Adipocyte (in vitro differentiated cells): ENCODE results near the gene CTU2.
A peak's percentile ranks its signal among the peaks of the same experiment; 100 is the strongest.

ENCODE experiments used
- DNase-seq: peaks from one replicate; pipeline ENCODE4 v3.0.0-alpha.2; 2015; ENCODE audit warnings: low read depth
- H3K27me3 ChIP-seq: replicated peaks from 2 replicates; pipeline ENCODE4 v1.7.0; 2013; ENCODE audit warnings: mild to moderate bottlenecking, low read length, moderate library complexity; ENCODE audit not compliant: control insufficient read depth, insufficient read depth
- H3K36me3 ChIP-seq: 2 replicates; pipeline ENCODE4 v1.7.0; 2013; ENCODE audit warnings: low read length, mild to moderate bottlenecking, moderate library complexity; ENCODE audit not compliant: control insufficient read depth, insufficient read depth, severe bottlenecking
- H3K4me1 ChIP-seq: 2 replicates; pipeline ENCODE4 v1.7.0; 2013; ENCODE audit warnings: mild to moderate bottlenecking, low read length, moderate library complexity; ENCODE audit not compliant: control insufficient read depth, insufficient read depth
- H3K4me3 ChIP-seq: 2 replicates; pipeline ENCODE4 v1.7.0; 2013; ENCODE audit warnings: mild to moderate bottlenecking, low read length, moderate library complexity
- H3K9ac ChIP-seq: 2 replicates; pipeline ENCODE4 v1.7.0; 2013; ENCODE audit warnings: mild to moderate bottlenecking, low read length, moderate library complexity
- H3K9me3 ChIP-seq: 2 replicates; pipeline ENCODE4 v1.7.0; 2013; ENCODE audit warnings: mild to moderate bottlenecking, low read length, moderate library complexity; ENCODE audit not compliant: control insufficient read depth

The CTU2 gene

GRCh38 chr16:88699180-88699579 lies 7.1 kb upstream of the CTU2 start:
- no peak overlapping the region for H3K9ac ChIP-seq
- H3K36me3 ChIP-seq: peaks cover 29% of the 10 kb centered on the region
- no peaks in the 10 kb centered on the region for H3K4me1 ChIP-seq
- no peak for DNase-seq
- no peak overlapping the region for H3K4me3 ChIP-seq
- H3K27me3 ChIP-seq: no peaks in the 10 kb centered on the region
- no peaks in the 10 kb centered on the region for H3K9me3 ChIP-seq

GRCh38 chr16:88700322-88700635 lies 6.0 kb upstream of the CTU2 start:
- H3K4me1 ChIP-seq: peaks cover 8% of the 10 kb centered on the region
- H3K36me3 ChIP-seq: peaks cover 29% of the 10 kb centered on the region
- no peak overlapping the region for H3K9ac ChIP-seq
- no peak for DNase-seq
- H3K27me3 ChIP-seq: no peaks in the 10 kb centered on the region
- no peak overlapping the region for H3K4me3 ChIP-seq
- no peaks in the 10 kb centered on the region for H3K9me3 ChIP-seq

GRCh38 chr16:88700636-88701482 lies 5.4 kb upstream of the CTU2 start:
- Histone ChIP-seq H3K27me3 (no peaks in the 10 kb centered on the region), H3K9me3 (no peaks in the 10 kb centered on the region), H3K4me1 (peaks cover 11% of the 10 kb centered on the region), H3K36me3 (peaks cover 29% of the 10 kb centered on the region), H3K4me3 (no peak overlapping the region), H3K9ac (no peak overlapping the region)
- DNase-seq: peak; percentile 66

- Histone ChIP-seq H3K9ac (no peak overlapping the region), H3K9me3 (no peaks in the 10 kb centered on the region), H3K27me3 (no peaks in the 10 kb centered on the region), H3K4me3 (no peak overlapping the region), H3K4me1 (peaks cover 11% of the 10 kb centered on the region), H3K36me3 (peaks cover 29% of the 10 kb centered on the region)
- DNase-seq: no peak
These were observed 4.5 kb upstream of the CTU2 start for GRCh38 chr16:88701581-88702370.

- Histone ChIP-seq H3K4me3 (no peak overlapping the region), H3K27me3 (no peaks in the 10 kb centered on the region), H3K36me3 (peaks cover 28% of the 10 kb centered on the region), H3K9ac (no peak overlapping the region), H3K4me1 (peaks cover 19% of the 10 kb centered on the region), H3K9me3 (no peaks in the 10 kb centered on the region)
- no peak for DNase-seq
These were observed 3.7 kb upstream of the CTU2 start for GRCh38 chr16:88702371-88703210.

- no peak for DNase-seq
- no peaks in the 10 kb centered on the region for H3K9me3 ChIP-seq
- no peak overlapping the region for H3K4me3 ChIP-seq
- H3K36me3 ChIP-seq: peaks cover 18% of the 10 kb centered on the region
- no peak overlapping the region for H3K9ac ChIP-seq
- peaks cover 21% of the 10 kb centered on the region for H3K4me1 ChIP-seq
- no peaks in the 10 kb centered on the region for H3K27me3 ChIP-seq
These were observed 2.6 kb upstream of the CTU2 start for GRCh38 chr16:88703486-88704309.

- Histone ChIP-seq H3K4me1 (peaks cover 21% of the 10 kb centered on the region), H3K27me3 (no peaks in the 10 kb centered on the region), H3K9ac (peak overlapping the region; percentile 93), H3K4me3 (peak overlapping the region; percentile 94), H3K36me3 (peaks cover 9% of the 10 kb centered on the region), H3K9me3 (no peaks in the 10 kb centered on the region)
- DNase-seq: peak; percentile 38
These were observed 1.1 kb upstream of the CTU2 start for GRCh38 chr16:88705076-88705684.

GRCh38 chr16:88705801-88706228 lies 488 bp upstream of the CTU2 start:
- H3K4me1 ChIP-seq: peaks cover 21% of the 10 kb centered on the region
- peak overlapping the region; percentile 94 for H3K4me3 ChIP-seq
- H3K27me3 ChIP-seq: no peaks in the 10 kb centered on the region
- DNase-seq: peak; percentile 53
- H3K9me3 ChIP-seq: no peaks in the 10 kb centered on the region
- peak overlapping the region; percentile 93 for H3K9ac ChIP-seq
- H3K36me3 ChIP-seq: peaks cover 10% of the 10 kb centered on the region

GRCh38 chr16:88706965-88707826 lies 893 bp downstream of the CTU2 start:
- DNase-seq: peak; percentile 4
- peak overlapping the region; percentile 93 for H3K9ac ChIP-seq
- H3K36me3 ChIP-seq: peaks cover 10% of the 10 kb centered on the region
- H3K4me1 ChIP-seq: peaks cover 21% of the 10 kb centered on the region
- H3K27me3 ChIP-seq: no peaks in the 10 kb centered on the region
- H3K4me3 ChIP-seq: peak overlapping the region; percentile 94
- no peaks in the 10 kb centered on the region for H3K9me3 ChIP-seq
